Mucosa of rectum (tissue), 2 donors: ENCODE results near the gene FLNC.

Experiments
- H3K27ac ChIP-seq, 2 donors: one replicate each; pipeline ENCODE4 v1.7.0; 2013; ENCODE audit warnings: inconsistent platforms in 2 of 2, low read depth in 2 of 2, low read length in 2 of 2
- H3K27me3 ChIP-seq, 2 donors: one replicate each; pipeline ENCODE4 v1.7.0; 2013; ENCODE audit warnings: low read length in 2 of 2; ENCODE audit not compliant: control insufficient read depth in 2 of 2, insufficient read depth in 2 of 2
- H3K36me3 ChIP-seq, 2 donors: one replicate each; pipeline ENCODE4 v1.7.0; 2013; ENCODE audit warnings: low read length in 2 of 2; ENCODE audit not compliant: control insufficient read depth in 2 of 2, insufficient read depth in 2 of 2
- H3K4me1 ChIP-seq, 2 donors: one replicate each; pipeline ENCODE4 v1.7.0; 2013; ENCODE audit warnings: low read length in 2 of 2, mild to moderate bottlenecking in 1 of 2; ENCODE audit not compliant: control insufficient read depth in 2 of 2, insufficient read depth in 2 of 2
- H3K4me3 ChIP-seq, 2 donors: one replicate each; pipeline ENCODE4 v1.7.0; 2013; ENCODE audit warnings: low read length in 2 of 2
- H3K9ac ChIP-seq, 2 donors: one replicate each; pipeline ENCODE4 v1.7.0; 2013; ENCODE audit warnings: low read length in 2 of 2, low read depth in 1 of 2, mild to moderate bottlenecking in 1 of 2
- H3K9me3 ChIP-seq, 2 donors: one replicate each; pipeline ENCODE4 v1.7.0; 2013; ENCODE audit warnings: low read length in 2 of 2; ENCODE audit not compliant: control insufficient read depth in 2 of 2
- donor health status: healthy.
- donor health status: Normal muscosa, but diverticular disease.

FLNC gene

DNA sequence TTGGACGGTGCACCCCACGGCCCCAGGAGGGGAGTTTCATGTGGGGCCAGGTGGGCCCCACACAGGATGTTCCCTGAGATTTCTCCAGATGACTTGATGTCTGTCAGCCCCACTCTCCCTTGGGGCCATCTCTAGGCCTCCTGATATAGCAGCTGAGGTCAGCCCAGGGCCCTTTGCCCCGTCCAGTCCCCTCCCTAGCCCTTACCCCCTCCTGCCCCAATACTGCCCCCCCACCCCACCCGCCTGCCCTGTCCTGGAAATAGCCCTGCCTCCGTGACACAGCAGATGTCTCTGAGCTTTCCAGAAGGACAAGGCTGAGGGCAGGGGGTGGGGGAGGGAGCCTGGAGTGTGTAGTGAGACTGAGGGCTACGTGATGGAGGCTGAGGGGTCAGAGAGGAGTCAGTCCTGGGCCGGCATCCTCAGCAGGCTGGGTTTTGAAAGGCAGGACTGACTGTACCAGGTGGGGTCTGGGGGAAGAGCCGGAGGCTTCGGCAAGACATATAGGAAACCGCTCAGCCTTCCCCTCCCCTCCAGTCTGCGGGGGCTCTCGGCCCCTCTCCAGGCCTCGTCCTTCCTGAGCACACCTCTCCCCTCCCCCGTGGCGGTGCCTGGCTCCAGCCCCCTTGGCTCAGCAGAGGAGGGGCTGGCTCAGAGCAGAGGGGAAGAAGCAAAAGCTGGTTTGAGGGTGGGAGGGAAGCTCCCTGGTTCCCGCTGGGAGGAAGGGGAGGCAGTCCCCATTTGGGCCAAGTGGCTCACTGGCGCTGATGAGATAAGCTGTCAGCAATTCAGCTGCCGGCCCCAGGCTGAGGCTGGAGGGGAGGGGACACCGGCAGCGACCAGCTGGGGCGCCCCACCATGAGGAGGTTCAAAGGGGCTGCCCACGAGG is 2.0 kb downstream of the FLNC start:
- Histone ChIP-seq H3K27me3 (peaks cover 19 to 36% of the 10 kb centered on the region in 2 donors), H3K4me1 (peaks cover 9 to 17% of the 10 kb centered on the region in 2 donors), H3K9ac (peak overlapping the region; percentile 43 to 52), H3K4me3 (peak overlapping the region; percentile 42 to 52), H3K36me3 (no peaks in the 10 kb centered on the region), H3K9me3 (no peaks in the 10 kb centered on the region), H3K27ac (peak overlapping the region; percentile 68 to 77)

DNA sequence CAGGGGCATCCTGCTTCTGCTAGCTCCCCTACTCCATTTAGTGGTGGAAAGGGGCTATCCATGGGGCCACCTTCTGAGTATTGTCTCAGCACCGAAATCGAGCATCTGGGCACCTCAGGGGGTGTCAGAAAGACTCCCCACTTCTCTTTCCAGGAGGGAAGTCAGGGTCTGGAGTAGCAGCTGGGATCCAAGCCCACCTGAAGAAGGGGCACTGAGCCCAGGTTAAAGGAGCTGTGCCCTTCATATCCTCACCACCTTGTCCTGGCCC is 2.6 kb downstream of the FLNC start:
- Histone ChIP-seq H3K4me1 (peaks cover 9 to 17% of the 10 kb centered on the region in 2 donors), H3K27ac (peak overlapping the region; percentile 68 to 77), H3K27me3 (peaks cover 19 to 34% of the 10 kb centered on the region in 2 donors), H3K4me3 (peak overlapping the region in 1 of 2 donors; percentile 52), H3K36me3 (no peaks in the 10 kb centered on the region), H3K9me3 (no peaks in the 10 kb centered on the region), H3K9ac (peak overlapping the region; percentile 43 to 52)

DNA sequence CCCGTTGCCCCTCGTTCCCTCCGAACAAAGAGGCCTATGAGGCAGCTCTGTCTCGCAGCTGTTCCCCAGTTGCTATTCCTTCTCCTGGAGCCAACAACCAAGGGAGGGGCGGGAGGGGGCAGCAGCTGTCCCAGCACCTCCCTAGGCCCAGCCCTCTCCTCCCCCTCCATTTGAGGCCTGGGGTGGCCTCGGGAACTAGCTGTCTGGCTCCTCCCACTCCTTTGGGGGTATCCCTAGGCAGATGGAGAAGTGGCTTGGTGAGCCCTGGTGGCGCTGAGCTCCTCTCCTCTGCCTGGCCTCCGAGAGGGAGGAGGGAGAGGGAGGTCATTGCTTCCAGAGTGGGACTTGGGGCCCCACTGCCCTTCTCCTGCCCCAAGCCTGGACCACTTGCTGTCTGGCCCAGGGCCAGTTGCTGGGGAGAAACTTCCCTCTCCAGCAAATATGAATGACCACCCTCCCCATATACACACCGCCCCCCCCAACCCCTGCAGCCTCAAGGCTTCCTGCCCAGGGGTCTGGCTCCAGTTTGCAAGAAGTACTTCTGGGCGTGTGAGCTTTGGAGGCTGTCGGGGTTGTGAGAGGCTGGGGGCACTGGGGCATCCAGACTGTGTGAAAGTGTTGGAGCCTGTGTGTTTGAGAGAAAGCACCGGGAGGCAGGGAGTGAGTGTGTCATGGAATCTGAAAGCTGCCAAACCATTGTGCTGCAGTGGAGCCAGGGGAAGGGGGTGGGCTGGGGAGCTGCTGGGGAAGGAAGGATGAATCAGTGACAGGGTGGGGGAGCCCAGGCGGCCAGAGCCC is 3.1 kb downstream of the FLNC start:
- peaks cover 9 to 17% of the 10 kb centered on the region in 2 donors for H3K4me1 ChIP-seq
- peak overlapping the region; percentile 68 to 77 for H3K27ac ChIP-seq
- peaks cover 19 to 30% of the 10 kb centered on the region in 2 donors for H3K27me3 ChIP-seq

DNA sequence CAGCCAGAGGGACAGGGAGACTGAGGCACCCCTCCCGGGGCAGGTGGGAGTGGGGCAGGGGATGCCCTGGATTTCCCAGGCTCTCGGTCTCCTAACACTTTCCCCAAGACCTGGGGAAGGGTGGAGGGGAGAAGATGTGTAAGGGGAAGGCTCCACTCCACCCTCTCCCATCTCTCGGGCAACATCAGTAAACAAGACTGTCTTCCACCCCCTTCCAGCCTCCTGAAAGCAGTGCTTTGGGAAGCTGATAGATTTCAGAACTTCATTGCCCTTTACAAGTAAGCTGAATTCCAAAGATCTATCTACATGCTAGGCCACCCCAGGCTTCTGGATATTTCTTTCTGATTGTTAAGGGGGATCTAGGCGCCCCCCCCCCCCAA is 3.7 kb downstream of the FLNC start:
- peaks cover 0 to 3% of the 10 kb centered on the region in 2 donors for H3K36me3 ChIP-seq
- no peak overlapping the region for H3K9ac ChIP-seq
- no peaks in the 10 kb centered on the region for H3K9me3 ChIP-seq
- peak overlapping the region; percentile 29 to 77 for H3K27ac ChIP-seq
- no peak overlapping the region for H3K4me3 ChIP-seq
- H3K4me1 ChIP-seq, result peaks cover 9 to 17% of the 10 kb centered on the region in 2 donors
- peaks cover 19 to 26% of the 10 kb centered on the region in 2 donors for H3K27me3 ChIP-seq

More for the DNA sequence above, 3.1 kb downstream of the FLNC start:
- Histone ChIP-seq H3K4me3 (peak overlapping the region in 1 of 2 donors; percentile 52), H3K9ac (peak overlapping the region in 1 of 2 donors; percentile 43), H3K9me3 (no peaks in the 10 kb centered on the region), H3K36me3 (peaks cover 0 to 3% of the 10 kb centered on the region in 2 donors)

DNA sequence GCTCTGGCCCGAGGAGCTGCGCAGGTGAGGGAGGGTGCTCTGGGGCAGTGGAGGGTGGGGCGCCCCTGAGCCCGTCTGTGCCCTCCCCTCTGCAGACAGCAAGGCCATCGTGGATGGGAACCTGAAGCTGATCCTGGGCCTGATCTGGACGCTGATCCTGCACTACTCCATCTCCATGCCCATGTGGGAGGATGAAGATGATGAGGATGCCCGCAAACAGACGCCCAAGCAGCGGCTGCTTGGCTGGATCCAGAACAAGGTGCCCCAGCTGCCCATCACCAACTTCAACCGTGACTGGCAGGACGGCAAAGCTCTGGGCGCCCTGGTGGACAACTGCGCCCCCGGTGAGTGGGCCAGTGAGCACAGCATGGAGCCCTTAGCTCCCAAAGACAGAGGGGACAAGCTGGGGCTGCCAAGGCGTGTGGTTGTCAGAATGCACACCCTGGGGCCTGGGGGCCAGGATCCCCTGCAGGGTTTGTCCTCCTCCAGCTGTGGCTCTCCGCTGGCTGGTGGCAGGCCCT is 5.1 kb downstream of the FLNC start:
- no peak overlapping the region for H3K27ac ChIP-seq
- peaks cover 10 to 16% of the 10 kb centered on the region in 2 donors for H3K27me3 ChIP-seq
- H3K4me3 ChIP-seq, result no peak overlapping the region
- peaks cover 0 to 3% of the 10 kb centered on the region in 2 donors for H3K36me3 ChIP-seq
- no peak overlapping the region for H3K9ac ChIP-seq
- peaks cover 7 to 12% of the 10 kb centered on the region in 2 donors for H3K4me1 ChIP-seq
- H3K9me3 ChIP-seq, result no peaks in the 10 kb centered on the region

DNA sequence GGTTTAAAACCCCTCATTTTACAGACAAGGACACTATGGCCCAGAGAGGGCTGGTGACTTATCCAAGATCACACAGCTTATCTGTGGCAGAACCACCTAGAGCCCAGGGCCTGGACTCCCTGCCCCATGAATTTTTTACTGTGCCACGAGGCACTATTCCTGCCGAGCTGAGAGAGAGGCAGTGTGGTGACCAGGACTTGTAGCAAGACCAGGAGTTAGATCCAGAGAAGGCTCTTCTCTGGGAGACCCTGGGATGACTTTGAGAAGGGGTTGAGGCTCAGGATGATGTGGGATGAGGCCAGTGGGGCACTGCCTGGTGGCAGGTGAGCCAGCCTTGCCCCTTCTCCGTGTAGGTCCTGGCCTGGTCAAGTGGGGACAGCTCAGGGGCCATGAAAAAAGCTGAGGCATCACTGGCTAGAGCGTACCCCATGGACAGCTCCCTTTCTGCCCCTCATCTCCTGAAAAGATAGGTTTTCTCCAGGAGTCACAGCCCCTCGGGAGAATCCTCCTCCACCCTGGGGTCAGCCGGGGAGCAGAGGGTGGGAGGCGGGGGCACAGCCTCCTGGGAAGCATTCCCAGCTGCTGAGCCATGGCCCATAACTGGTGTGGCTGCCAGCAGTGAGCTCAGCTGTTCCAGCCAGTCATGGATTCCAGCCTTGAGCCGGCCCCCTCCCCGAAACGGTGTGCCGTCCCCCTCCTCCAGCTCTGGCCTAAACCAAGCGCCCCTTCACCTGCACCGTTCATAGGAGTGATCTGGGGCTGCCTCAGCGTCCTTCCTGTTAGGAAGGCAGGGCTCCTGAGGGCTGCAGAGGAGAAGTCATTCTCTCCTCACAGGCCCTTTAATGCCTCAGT is 5.8 kb downstream of the FLNC start:
- Histone ChIP-seq H3K27ac (no peak overlapping the region), H3K4me3 (no peak overlapping the region), H3K9ac (no peak overlapping the region), H3K27me3 (peaks cover 10 to 12% of the 10 kb centered on the region in 2 donors), H3K4me1 (peaks cover 4 to 10% of the 10 kb centered on the region in 2 donors), H3K9me3 (no peaks in the 10 kb centered on the region), H3K36me3 (peaks cover 0 to 3% of the 10 kb centered on the region in 2 donors)

DNA sequence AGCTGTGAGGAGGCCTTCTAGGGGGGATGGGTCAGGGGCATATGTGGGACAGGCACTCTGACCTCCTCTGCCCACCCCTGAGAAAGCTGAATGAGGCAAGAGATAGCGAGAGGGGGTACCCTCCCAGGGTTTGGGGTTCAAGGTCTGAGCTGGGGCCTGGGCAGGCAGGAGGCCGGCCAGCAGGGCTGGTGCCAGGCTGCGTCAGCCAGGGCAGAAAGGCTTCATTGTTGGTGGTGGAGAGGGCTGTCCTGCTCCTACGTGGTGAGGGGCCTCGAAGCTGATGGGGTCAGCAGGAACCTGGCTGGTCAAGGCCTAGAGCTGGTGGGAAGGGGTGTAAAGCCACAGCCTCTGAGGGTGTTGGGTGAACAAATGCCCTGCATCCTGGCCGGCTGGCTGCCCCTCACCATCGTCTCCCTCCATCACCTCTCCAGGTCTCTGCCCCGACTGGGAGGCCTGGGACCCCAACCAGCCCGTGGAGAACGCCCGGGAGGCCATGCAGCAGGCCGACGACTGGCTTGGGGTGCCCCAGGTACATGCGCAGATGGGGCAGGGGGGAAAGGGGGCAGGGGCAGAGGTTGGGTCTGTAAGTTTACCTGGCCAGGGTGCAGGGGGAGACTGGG is 6.6 kb downstream of the FLNC start:
- no peak overlapping the region for H3K9ac ChIP-seq
- H3K9me3 ChIP-seq, result no peaks in the 10 kb centered on the region
- H3K4me3 ChIP-seq, result no peak overlapping the region
- no peak overlapping the region for H3K27ac ChIP-seq
- H3K4me1 ChIP-seq, result peaks cover 4 to 10% of the 10 kb centered on the region in 2 donors
- H3K27me3 ChIP-seq, result peaks cover 4 to 5% of the 10 kb centered on the region in 2 donors
- H3K36me3 ChIP-seq, result peaks cover 0 to 3% of the 10 kb centered on the region in 2 donors

DNA sequence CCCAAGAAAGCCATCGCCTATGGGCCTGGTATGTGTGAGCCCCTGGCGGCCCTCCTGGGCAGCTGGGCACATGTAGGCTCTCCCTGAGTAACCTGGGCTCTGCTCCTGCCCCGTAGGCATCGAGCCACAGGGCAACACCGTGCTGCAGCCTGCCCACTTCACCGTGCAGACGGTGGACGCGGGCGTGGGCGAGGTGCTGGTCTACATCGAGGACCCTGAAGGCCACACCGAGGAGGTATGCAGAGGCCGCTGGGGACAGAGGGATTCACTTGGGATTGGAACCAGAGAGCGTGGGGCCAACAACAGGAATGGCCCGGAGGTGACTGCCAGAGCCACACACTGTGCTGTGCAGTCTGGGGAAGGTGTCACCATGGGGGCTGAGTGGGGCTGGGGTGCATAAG is 7.3 kb downstream of the FLNC start:
- no peak overlapping the region for H3K27ac ChIP-seq
- peaks cover 4% of the 10 kb centered on the region in 2 donors for H3K27me3 ChIP-seq
- H3K4me1 ChIP-seq, result peaks cover 4 to 7% of the 10 kb centered on the region in 2 donors
- no peak overlapping the region for H3K9ac ChIP-seq
- no peak overlapping the region for H3K4me3 ChIP-seq
- H3K9me3 ChIP-seq, result no peaks in the 10 kb centered on the region
- H3K36me3 ChIP-seq, result peaks cover 0 to 3% of the 10 kb centered on the region in 2 donors

DNA sequence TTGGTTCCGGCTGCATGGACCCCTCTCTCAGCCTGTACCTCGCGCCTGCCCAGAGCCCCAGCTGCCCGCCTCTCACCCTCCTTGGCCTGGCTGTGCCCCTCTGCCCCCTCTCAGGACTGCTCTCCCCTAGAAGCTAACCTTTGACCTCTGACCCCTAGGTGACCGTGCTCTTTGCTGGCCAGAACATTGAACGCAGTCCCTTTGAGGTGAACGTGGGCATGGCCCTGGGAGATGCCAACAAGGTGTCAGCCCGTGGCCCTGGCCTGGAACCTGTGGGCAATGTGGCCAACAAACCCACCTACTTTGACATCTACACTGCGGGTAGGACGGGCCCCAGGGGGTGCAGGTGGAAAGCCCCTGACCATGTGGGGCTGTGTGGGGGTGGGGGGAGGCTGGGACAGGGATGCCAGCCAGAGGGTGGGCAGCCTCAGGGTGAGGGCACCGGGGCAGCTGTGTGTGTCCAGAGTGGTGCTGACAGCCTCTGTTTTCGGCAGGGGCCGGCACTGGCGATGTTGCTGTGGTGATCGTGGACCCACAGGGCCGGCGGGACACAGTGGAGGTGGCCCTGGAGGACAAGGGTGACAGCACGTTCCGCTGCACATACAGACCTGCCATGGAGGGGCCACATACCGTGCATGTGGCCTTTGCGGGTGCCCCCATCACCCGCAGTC is 8.0 kb downstream of the FLNC start:
- Histone ChIP-seq H3K9me3 (no peaks in the 10 kb centered on the region), H3K36me3 (peaks cover 0 to 3% of the 10 kb centered on the region in 2 donors), H3K27ac (no peak overlapping the region), H3K9ac (no peak overlapping the region), H3K27me3 (no peaks in the 10 kb centered on the region), H3K4me3 (no peak overlapping the region), H3K4me1 (peaks cover 3 to 4% of the 10 kb centered on the region in 2 donors)
